Sigmoid colon (tissue), 4 donors: ENCODE measurements around the gene CTIF.

Experiments
- CTCF ChIP-seq, 4 experiments: fragments of 450-650 bp in 3 of 4; fragments of 200-600 bp in 1 of 4; IDR thresholded peaks; one replicate each; pipeline ENCODE4 v1.5.1; 2016 to 2019; ENCODE audit warnings: antibody characterized with exemption in 4 of 4, mild to moderate bottlenecking in 3 of 4, moderate library complexity in 2 of 4
- EP300 ChIP-seq, 4 donors: sonication (generic); formaldehyde crosslinking; IDR thresholded peaks; one replicate each; pipeline ENCODE4 v1.6.1; 2017; ENCODE audit warnings: antibody characterized with exemption in 4 of 4
- POLR2A ChIP-seq, 2 donors: fragments of 450-650 bp; IDR thresholded peaks; one replicate each; pipeline ENCODE4 v1.6.1; 2016; ENCODE audit warnings: antibody characterized with exemption in 2 of 2, mild to moderate bottlenecking in 2 of 2, moderate library complexity in 2 of 2

DNA sequence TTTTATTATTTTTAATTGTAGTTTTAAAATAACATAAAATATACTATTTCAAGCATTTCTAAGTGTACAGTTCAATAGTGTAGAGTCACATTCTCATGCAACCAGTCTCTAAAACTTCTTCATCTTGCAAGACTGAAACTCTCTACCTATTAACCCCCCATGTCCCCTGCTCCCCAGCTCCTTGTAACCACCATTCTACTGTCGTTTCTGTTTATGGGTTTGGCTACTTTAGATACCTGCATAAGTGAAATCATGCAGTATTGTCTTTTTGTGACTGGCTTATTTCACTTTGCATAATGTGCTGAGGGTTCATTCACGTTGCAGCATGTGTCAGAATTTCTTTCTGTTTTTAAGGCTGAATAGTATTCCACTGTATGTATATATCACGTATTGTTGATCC, 272.6 kb downstream of the CTIF start:
- TF ChIP-seq POLR2A (IDR thresholded peaks at IDR 0.05) (no peak), CTCF (IDR thresholded peaks at IDR 0.05) (no peak), EP300 (IDR thresholded peaks at IDR 0.05) (no peak)
